CD14-positive monocyte (primary cell): ENCODE data around the gene LRRC4B. TPM values are rescaled to one million over a fixed set of nuclear protein-coding genes. Genes with fewer than 3 reads are reported as not detected.

Experiments
- DNase-seq, 3 donors: peaks; one replicate each; pipeline ENCODE4 v3.0.0-alpha.2; 2011 to 2022
- H2AFZ ChIP-seq: 2 replicates; pipeline ENCODE4 v1.6.0; 2012; ENCODE audit warnings: mild to moderate bottlenecking, low read depth, low read length, inconsistent platforms; ENCODE audit not compliant: insufficient read depth, poor library complexity, severe bottlenecking
- H3K27ac ChIP-seq, 2 donors: 1 replicate in 1 of 2; 2 replicates in 1 of 2; pipeline ENCODE4 v1.5.1; 2012 to 2013; ENCODE audit warnings: low read length in 2 of 2, control low read depth in 1 of 2, inconsistent platforms in 1 of 2, low read depth in 1 of 2, mild to moderate bottlenecking in 1 of 2
- H3K27me3 ChIP-seq, 2 donors: one replicate each; pipeline versions ENCODE4 v1.6.0 to v1.6.1; 2011 to 2013; ENCODE audit warnings: low read length in 2 of 2; ENCODE audit not compliant: control insufficient read depth in 2 of 2, insufficient read depth in 2 of 2
- H3K36me3 ChIP-seq, 2 donors: replicated peaks in 1 of 2; 1 replicate in 1 of 2; 2 replicates in 1 of 2; pipeline versions ENCODE4 v1.5.1 to v1.6.1; 2012 to 2013; ENCODE audit warnings: low read length in 2 of 2, control low read depth in 1 of 2, inconsistent platforms in 1 of 2, mild to moderate bottlenecking in 1 of 2; ENCODE audit not compliant: insufficient read depth in 2 of 2, control insufficient read depth in 1 of 2
- H3K4me1 ChIP-seq, 2 donors: 1 replicate in 1 of 2; 2 replicates in 1 of 2; pipeline versions ENCODE4 v1.5.1 to v1.6.1; 2012 to 2013; ENCODE audit warnings: low read length in 2 of 2, control low read depth in 1 of 2, inconsistent platforms in 1 of 2, mild to moderate bottlenecking in 1 of 2, moderate library complexity in 1 of 2; ENCODE audit not compliant: insufficient read depth in 2 of 2, control insufficient read depth in 1 of 2
- H3K4me2 ChIP-seq: replicated peaks from 2 replicates; pipeline ENCODE3; 2012; ENCODE audit warnings: low read length, moderate library complexity, mild to moderate bottlenecking; ENCODE audit not compliant: poor library complexity, severe bottlenecking; ENCODE audit errors: extremely low read depth
- H3K4me3 ChIP-seq, 3 experiments: fragments of 200-600 bp in 1 of 3; sonication (generic) in 1 of 3; replicated peaks in 1 of 3; 1 replicate in 2 of 3; 2 replicates in 1 of 3; pipeline ENCODE4 v1.5.1; 2011 to 2013; ENCODE audit warnings: low read length in 3 of 3, mild to moderate bottlenecking in 3 of 3, control low read depth in 2 of 3, low read depth in 2 of 3, inconsistent platforms in 1 of 3, moderate library complexity in 1 of 3
- H3K79me2 ChIP-seq: 2 replicates; pipeline ENCODE4 v1.6.0; 2012; ENCODE audit warnings: mild to moderate bottlenecking, control low read depth, inconsistent platforms, low read length, moderate library complexity; ENCODE audit not compliant: insufficient read depth
- H3K9ac ChIP-seq: 2 replicates; pipeline ENCODE4 v1.6.0; 2017; ENCODE audit warnings: low read length, mild to moderate bottlenecking; ENCODE audit not compliant: insufficient read depth, poor library complexity, severe bottlenecking
- H3K9me3 ChIP-seq, 2 donors: replicated peaks in 1 of 2; 1 replicate in 1 of 2; 2 replicates in 1 of 2; pipeline versions ENCODE4 v1.5.1 to v1.6.1; 2012 to 2013; ENCODE audit warnings: low read length in 2 of 2, control low read depth in 1 of 2; ENCODE audit not compliant: control insufficient read depth in 1 of 2, insufficient read depth in 1 of 2
- H4K20me1 ChIP-seq: 2 replicates; pipeline ENCODE4 v1.6.0; 2012; ENCODE audit warnings: mild to moderate bottlenecking, low read length, control low read depth, moderate library complexity; ENCODE audit not compliant: insufficient read depth
- H3K27ac Mint-ChIP-seq, 7 donors: one replicate each; pipeline ENCODE4 v1.8.0; 2020; ENCODE audit warnings: mild to moderate bottlenecking in 7 of 7, mixed read lengths in 7 of 7, moderate library complexity in 6 of 7, inconsistent platforms in 2 of 7
- H3K27me3 Mint-ChIP-seq, 3 donors: one replicate each; pipeline ENCODE4 v1.8.0; 2021 to 2022; ENCODE audit warnings: low read depth in 3 of 3, mild to moderate bottlenecking in 3 of 3, mixed read lengths in 3 of 3, moderate library complexity in 3 of 3, inconsistent platforms in 1 of 3
- H3K36me3 Mint-ChIP-seq, 2 donors: one replicate each; pipeline ENCODE4 v1.8.0; 2020; ENCODE audit warnings: mixed read lengths in 2 of 2, inconsistent platforms in 1 of 2, mild to moderate bottlenecking in 1 of 2
- H3K4me1 Mint-ChIP-seq: one replicate; pipeline ENCODE4 v1.8.0; 2020; ENCODE audit warnings: mild to moderate bottlenecking, mixed read lengths
- H3K4me3 Mint-ChIP-seq, 2 donors: one replicate each; pipeline ENCODE4 v1.8.0; 2020; ENCODE audit warnings: mild to moderate bottlenecking in 2 of 2, mixed read lengths in 2 of 2, moderate library complexity in 1 of 2
- H3K9me3 Mint-ChIP-seq, 7 donors: one replicate each; pipeline ENCODE4 v1.8.0; 2020 to 2022; ENCODE audit warnings: mixed read lengths in 7 of 7, mild to moderate bottlenecking in 6 of 7, moderate library complexity in 6 of 7, inconsistent platforms in 2 of 7
- CTCF ChIP-seq: fragments of 200-600 bp; IDR thresholded peaks from one replicate; pipeline ENCODE4 v1.8.0; 2022; ENCODE audit warnings: antibody characterized with exemption, mild to moderate bottlenecking
- WGBS: methylation state at CpG from one replicate; pipeline ENCODE4 v1.1.5; 2013; ENCODE audit warnings: missing lambda C conversion rate; ENCODE audit not compliant: insufficient coverage; 5-methylcytosine and 5-hydroxymethylcytosine counted together
- intact Hi-C, 2 donors: fragments of 100-400 bp; cut with micrococcal nuclease; formaldehyde crosslinking; loops; one replicate each; pipeline versions ENCODE4 v1.15.0 to v1.15.1; 2023
- polyA plus RNA-seq, 3 donors: library from polyadenylated mRNA; depleted of rRNA in 1 of 3; unstranded in 2 of 3; stranded (reverse) in 1 of 3; fragments of 300-500 nt in 2 of 3; fragments of >200 nt in 1 of 3; fragmentation: Illumina TruSeq in 2 of 3; gene quantifications; 1 replicate in 2 of 3; 2 replicates in 1 of 3; pipeline ENCODE4 v1.2.3, GENCODE V29; 2012 to 2021

The LRRC4B gene
- polyA plus RNA-seq, 3 donors = not detected

DNA sequence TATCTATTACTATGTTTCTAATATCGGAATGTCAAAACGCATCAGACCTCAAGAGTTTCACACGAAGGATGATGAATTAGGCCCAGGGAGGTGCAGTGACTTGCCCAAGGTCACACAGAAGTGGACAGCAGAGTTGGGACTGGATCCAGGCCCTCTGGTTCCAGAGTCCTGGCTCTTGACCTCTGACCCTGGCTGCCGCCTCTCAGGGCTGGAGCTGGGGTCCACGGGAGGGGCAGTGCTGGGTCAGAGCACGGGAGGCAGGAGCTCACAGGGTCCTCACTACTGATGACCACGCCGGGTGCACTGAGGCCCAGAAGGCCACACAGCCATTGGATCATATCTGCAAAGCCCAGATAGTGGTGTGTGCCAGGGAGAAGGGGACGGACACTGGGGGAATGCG is 45.4 kb downstream of the LRRC4B start:
- TF ChIP-seq CTCF = no peak
- H3K4me1 ChIP-seq = no peaks in the 10 kb centered on the region
- H3K79me2 ChIP-seq = no peaks in the 10 kb centered on the region
- no peak overlapping the region for H3K4me3 ChIP-seq
- H3K4me2 ChIP-seq = no peak overlapping the region
- no peak overlapping the region for H2AFZ ChIP-seq
- no peaks in the 10 kb centered on the region for H4K20me1 ChIP-seq
- no peak overlapping the region for H3K27ac ChIP-seq
- H3K27me3 Mint-ChIP-seq = peaks cover 6 to 10% (median 6%) of the 10 kb centered on the region in 3 donors
- H3K36me3 ChIP-seq = no peaks in the 10 kb centered on the region
- 95% methylated on average over 9 of the region's 10 CpGs for WGBS
- H3K9me3 Mint-ChIP-seq = peaks cover 0 to 6% (median 4%) of the 10 kb centered on the region in 7 donors
- H3K9ac ChIP-seq = no peak overlapping the region
- H3K4me3 Mint-ChIP-seq = no peak overlapping the region
- intact Hi-C loops = no loop called here
- no peak for DNase-seq
- no peaks in the 10 kb centered on the region for H3K36me3 Mint-ChIP-seq
- no peaks in the 10 kb centered on the region for H3K27me3 ChIP-seq
- no peaks in the 10 kb centered on the region for H3K9me3 ChIP-seq
- no peaks in the 10 kb centered on the region for H3K4me1 Mint-ChIP-seq
- H3K27ac Mint-ChIP-seq = no peak overlapping the region

DNA sequence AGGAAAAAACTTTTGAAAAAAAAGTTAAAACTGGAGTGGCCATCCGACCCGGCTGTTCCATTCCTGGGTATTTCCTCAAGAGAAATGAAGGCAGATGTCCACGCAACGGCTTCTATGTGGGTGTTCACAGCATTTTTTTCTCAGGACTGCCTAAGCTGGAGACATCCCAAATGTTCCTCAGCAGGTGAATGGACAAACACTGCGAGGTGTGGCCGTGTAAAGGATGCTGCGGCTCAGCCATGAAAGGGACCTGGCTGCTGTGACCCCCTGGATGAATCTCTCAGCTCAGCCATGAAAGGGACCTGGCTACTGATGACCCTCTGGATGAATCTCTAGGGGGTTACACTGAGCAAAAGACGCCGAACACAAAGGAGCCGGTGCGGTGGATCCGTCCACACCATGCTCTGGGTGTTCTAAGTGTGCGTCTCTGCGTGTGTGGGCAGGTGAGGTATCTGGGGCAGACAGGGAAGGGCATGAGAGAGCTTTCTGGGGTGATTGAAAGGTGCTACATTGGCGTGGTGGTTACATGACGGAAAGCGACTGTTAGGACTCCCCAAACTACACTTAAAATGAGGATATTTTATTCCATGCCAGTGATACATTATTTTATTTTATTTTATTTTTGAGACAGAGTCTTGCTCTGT is 47.3 kb downstream of the LRRC4B start:
- intact Hi-C loops = no loop called here
- Histone ChIP-seq H3K36me3 (no peaks in the 10 kb centered on the region), H3K4me1 (no peaks in the 10 kb centered on the region), H3K9me3 (no peaks in the 10 kb centered on the region), H4K20me1 (no peaks in the 10 kb centered on the region), H3K9ac (no peak overlapping the region), H3K27me3 (no peaks in the 10 kb centered on the region), H3K4me3 (no peak overlapping the region), H3K79me2 (no peaks in the 10 kb centered on the region), H3K4me2 (no peak overlapping the region), H2AFZ (no peak overlapping the region), H3K27ac (no peak overlapping the region)
- Mint-ChIP-seq H3K4me3 (no peak overlapping the region), H3K4me1 (no peaks in the 10 kb centered on the region), H3K27ac (peak overlapping the region in 1 of 7 donors; percentile 49), H3K36me3 (no peaks in the 10 kb centered on the region), H3K27me3 (peaks cover 7 to 15% (median 13%) of the 10 kb centered on the region in 3 donors), H3K9me3 (peaks cover 0 to 6% (median 5%) of the 10 kb centered on the region in 7 donors)
- 96% methylated on average over 13 of the region's 17 CpGs for WGBS
- TF ChIP-seq CTCF = no peak
- DNase-seq = no peak
